ENCODE measurements around the gene TEP1.
A peak's percentile ranks its signal among the peaks of the same experiment; 100 is the strongest.

The TEP1 gene

DNA sequence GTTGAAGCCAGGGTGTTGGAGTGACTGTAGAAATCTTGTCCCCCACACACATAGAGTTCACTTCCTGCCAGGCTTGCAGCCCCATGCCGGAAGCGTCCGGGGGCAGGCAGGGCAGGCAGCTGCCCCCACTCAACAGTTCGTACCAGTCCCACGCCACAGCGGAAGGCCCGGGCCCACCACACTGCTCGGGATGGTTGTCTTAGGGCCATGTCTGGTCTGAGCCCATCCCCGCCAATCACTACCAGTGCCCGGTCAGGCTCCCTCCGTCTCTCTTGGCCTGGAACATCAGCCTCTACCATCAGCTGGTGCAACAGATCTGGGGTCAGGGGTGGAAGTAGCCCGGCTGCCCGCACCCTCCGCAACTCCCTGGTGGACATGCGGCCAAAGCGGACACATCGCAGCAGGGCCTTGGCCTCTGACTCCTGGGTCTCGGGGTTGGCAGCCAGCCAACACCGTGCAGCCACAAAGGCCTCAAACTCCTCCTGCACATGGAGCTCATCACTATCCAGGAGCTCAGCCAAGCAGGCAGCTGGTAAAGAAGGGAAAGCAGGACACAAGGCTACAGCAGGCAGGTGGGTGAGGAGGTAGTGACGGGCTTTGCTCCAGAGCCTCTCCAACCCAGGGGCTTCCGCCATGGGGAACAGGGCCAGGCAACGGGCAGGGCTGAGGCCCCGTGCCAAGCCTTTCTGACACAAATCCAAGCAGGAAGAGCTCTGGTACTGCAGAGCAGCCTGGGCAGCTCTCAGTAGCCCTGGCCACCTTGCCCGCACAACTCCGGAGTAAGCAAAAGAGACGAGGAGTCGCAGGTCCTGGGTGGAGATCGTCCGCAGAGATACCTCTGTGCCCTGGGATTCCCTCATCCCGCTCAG is 16.7 kb upstream of the TEP1 start:
- DNase-seq: peak in 10 of 14 donors; percentile 4 to 99 (median 33)

GRCh38 chr14:20428802-20429201 is 15.5 kb upstream of the TEP1 start:
- peak in 3 of 14 donors; percentile 5 to 52 (median 28) for DNase-seq

DNA sequence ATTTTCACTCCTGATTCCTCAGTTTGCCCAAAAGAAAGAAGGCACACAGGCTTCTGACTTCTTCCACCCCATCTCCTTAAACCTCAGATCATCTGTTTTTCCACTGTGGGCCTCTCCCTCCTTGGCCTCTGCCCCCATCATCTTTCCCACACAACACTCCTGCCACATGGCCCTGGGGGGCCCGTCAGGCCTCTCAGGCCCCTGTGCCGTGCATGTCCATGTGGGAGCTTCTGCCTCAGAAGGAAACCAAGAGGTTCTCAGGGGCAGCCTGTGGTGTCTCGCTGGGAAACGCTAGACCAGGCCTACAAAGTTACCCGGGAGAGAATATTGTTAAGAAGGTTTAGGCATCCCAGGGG is 14.7 kb upstream of the TEP1 start:
- DNase-seq: no peak

- DNase-seq: peak in 1 of 14 donors; percentile 14
Measured at GRCh38 chr14:20427231-20428009, 14.1 kb upstream of the TEP1 start.

DNA sequence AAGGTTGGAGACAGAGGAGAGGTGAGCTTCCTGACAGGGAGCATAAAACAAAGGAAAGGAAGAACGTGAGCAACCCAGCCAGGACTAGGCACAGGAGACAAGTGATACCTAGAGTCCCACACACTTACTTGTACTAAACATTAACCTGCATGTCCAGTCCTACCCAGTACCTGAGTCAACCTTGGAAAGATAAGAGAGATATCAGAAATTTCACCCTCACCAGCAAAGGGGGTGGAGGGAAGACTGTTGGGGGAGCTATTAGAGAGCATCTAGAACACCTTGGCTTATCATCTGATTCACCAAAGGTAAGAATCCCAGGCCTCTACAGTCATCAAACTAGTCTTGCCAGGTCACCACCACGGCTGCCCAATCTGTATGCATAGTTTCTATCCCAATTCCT is 11.6 kb upstream of the TEP1 start:
- no peak for DNase-seq

DNA sequence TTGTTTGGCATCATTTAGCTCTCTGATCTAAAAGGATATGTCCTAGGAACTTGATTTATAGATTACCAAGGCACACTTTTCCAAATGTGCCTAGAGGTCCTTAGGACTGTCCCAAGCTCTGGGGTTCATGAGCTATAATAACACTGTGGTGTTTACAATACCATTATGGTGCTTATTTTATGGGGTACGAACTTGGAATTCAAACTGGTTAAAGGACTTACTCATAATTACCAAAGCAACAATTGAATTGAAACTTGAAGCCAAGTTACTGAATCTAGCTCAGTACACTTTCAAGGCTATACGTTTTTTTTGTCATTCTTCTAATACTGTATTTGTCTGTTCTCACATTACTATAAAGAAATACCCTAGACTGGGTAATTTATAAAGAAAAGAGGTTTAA is 9.6 kb upstream of the TEP1 start:
- DNase-seq: no peak

GRCh38 chr14:20421267-20421666 is 8.0 kb upstream of the TEP1 start:
- no peak for DNase-seq

DNA sequence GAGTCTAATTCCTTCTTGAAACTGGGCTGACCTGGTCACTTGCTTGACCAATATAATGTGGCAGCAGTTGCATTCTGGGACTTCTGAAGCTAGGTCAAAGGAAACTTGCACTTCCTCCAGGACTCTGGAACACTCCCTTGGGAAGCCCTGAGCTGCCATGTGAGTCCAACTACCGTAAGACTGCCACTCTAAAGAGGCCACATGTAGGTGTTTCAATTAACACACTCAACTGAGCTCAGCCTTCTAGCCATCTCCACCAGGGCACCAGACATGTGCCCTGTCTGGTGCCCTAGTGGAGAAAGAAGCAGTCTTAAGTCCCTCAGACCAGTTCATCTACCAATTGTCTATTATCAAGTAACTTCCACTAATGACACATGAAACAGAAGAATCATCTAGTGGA is 6.1 kb upstream of the TEP1 start:
- no peak for DNase-seq

DNA sequence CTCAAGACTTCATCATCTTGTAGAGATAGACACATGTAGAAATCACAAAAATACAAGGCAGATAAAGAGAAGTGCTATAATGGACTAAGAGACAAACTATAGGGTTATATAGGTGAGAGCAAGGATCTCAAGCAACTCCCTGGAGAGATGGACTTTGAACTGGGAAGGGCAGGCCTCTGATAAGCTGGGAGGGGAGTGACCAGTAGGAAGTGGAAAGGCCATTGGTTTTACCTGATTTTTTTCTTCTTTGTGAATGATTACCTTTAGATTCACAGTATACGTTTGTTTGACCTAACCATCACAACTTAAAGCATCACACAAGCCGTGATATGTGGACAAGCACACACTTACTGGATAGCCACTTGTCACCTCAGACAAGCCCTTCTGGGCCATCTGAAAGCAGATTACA is 5.2 kb upstream of the TEP1 start:
- DNase-seq: no peak

- no peak for DNase-seq
Measured at GRCh38 chr14:20417250-20418186, 4.2 kb upstream of the TEP1 start.

GRCh38 chr14:20416223-20416622 is 2.9 kb upstream of the TEP1 start:
- DNase-seq: no peak

- peak in 2 of 14 donors; percentile 36 to 53 for DNase-seq
Measured at GRCh38 chr14:20415782-20416206, 2.5 kb upstream of the TEP1 start.

DNA sequence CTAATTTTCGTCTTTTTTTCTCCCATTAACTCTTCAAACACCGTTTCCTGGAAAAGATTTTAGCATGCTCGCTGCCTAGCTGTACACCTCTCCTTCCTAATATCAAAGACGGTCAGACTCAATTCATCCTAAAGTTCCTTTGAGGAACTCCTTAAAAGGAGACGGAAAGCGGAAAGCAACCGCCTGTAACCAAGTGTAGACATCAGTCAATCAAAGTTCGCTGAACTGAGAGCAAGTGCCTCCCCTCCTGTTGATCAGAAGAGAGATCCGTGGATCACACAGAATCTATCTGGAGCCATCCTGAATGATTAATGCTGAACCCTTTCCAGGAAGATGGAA is 412 bp upstream of the TEP1 start:
- peak in 1 of 14 donors; percentile 12 for DNase-seq

- no peak for DNase-seq
Measured at GRCh38 chr14:20412411-20412810, 890 bp downstream of the TEP1 start.

DNA sequence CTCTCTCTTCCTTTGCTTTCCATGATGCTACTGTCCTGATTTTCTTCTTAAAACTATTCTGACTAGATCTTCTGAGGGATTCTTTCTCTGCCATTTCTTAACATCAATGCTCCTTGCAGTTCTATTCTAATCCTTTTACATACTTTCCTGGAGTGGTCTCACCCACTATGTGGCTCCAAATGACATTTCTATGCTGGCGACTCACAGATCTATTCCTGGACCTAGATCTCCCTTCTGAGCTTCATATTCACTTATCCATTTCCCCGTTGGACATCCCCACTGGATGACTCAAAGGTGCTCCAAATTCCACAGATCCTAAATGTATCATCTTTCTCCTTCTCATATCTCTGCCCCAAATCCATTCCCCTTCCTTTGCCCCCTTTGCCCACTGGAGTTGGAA is 4.1 kb downstream of the TEP1 start:
- no peak for DNase-seq

DNA sequence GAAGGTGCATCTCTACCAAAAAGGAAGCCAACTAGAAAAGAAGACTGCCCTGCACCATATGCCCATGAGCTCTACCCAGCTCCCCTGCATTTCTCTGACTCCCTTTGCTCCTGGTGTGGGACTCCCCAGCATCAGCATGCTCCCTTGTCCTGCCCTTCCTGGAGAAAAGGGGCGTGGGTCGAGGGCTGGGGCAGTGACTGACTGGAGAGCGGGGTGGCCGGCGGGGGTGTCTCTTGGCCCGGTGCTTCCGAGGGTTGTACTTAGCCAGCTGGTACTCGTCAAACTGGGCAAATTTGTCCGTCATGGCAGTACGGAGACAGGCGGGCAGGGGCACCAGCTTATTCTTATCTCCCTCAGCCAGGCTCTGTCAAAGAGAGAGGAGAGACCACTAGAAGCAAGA is 9.8 kb downstream of the TEP1 start:
- DNase-seq: no peak

GRCh38 chr14:20400965-20401593 is 12.2 kb downstream of the TEP1 start:
- no peak for DNase-seq

DNA sequence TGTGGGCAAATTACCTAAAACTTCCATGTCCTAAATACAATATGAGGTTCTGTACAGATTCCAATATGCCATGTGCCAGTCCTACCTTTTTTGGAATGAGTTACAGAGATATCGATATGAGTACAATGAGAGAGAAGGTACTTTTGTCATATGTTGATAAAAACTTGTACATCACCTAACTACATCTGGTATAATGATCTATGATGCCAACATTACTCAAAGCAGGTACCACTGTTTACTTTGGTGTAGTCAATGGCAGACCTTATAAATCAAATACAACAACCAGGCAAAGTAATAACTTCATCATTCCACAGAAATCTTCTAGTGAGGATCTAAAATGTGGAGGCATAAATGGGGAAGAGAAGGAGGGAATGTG is 12.7 kb downstream of the TEP1 start:
- DNase-seq: no peak

DNA sequence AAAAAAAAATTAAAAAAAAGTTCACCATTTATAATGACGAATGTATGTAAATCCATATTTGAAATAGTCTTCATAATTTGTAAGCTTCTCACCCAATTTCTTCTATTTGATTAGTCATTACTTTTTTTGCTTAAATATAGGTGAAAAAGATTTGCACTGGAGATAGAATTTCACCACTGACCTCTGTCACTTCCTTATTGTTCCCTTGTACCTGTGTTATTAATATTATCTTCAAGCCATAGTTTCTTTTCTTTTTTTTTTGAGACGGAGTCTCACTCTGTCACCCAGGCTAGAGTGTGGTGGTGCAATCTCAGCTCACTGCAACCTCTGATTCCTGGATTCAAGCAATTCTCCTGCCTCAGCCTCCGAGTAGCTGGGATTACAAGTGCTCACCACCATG is 15.8 kb downstream of the TEP1 start:
- DNase-seq: no peak

DNA sequence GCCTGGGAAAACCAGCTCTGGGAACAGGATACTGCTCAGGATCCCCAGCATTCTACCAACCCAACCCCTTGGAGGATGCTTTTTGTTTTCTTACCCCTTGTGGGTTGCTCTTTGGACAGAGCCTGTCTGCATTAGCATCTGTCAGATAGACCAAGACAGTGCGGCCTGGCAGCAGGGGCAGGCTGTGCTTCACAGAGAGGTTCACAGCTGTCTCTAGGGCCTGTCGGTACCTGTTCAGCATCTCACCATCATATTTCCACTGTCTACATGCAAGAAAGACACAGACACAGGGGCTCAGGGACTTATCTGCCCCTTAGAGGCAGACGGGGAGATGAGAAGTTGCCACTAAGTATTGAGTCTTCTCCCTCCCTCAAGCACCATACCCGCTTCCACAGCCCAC is 21.8 kb downstream of the TEP1 start:
- DNase-seq: no peak

DNA sequence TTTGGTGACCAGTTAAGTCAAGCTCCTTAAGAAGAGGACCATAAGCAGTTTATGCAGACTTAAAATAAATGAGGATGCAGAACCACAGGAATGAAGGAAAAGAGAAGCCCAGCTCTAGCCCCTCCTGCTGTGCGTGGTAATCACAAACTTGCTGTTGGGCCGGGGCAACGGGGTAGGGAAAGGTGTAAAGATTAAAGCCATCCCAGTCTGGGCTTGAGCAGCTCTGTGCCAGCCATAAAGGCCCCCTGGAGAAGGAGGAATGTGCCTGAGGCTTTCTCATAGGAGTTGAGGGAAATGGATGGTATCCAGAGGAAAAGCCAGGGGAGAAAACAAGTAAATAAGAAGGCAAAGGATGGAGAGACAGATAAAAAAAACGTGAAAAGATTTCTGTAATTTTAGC is 25.1 kb downstream of the TEP1 start:
- no peak for DNase-seq

- DNase-seq: no peak
Measured at GRCh38 chr14:20387576-20387975, 25.7 kb downstream of the TEP1 start.

All from C1 segment of cervical spinal cord (tissue), 14 donors.